Kidney glomerular epithelial cell (primary cell): ENCODE results near the gene PRAF2.

Source experiments
- DNase-seq: peaks from one replicate; lab custom pipeline; 2025; lab: John Stamatoyannopoulos, UW

PRAF2 gene

GRCh38 chrX:49042581-49043219 is 31.1 kb downstream of the PRAF2 start:
- no peak for DNase-seq

- peak; percentile 35 for DNase-seq
These were observed 31.8 kb downstream of the PRAF2 start for GRCh38 chrX:49041744-49042580.

- peak; percentile 5 for DNase-seq
These were observed 33.3 kb downstream of the PRAF2 start for GRCh38 chrX:49040376-49040955.

DNA sequence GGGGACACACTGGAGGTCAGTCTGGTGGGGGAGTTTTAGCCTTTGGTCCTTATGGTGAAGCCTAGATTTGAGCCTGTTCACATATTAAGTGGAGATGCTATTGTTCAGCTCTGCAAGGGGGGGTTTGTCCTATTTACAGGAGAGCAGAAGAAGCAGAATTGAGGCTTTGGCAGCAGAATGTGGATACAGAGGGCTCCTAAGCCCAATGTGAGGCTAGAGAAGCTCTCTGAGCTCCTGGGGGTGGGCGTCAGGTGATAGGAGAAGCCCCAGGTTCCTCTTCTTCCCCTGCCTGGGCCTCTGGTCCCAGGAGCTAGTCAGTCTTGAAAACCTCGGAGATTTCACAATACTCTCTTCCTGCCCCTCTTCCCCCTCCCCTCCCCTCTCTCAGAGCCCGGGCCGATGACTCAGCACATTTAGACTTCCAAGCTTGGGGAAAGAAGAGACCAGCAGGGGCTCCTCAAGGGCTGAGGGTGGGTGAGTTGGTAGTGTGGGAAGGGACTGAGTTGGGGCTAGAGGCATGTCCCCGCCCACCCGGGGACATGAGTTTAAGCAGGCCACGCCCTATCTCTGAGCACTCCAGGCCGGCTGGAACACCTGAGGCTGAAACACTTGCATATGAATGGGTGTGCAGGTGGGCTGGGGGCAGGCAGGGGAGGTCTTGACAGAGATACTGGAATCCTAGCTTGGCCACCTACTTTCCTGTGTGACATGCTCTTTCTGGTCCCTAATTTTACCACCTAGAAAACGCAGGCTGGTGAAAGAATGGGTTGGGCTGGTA is 34.0 kb downstream of the PRAF2 start:
- DNase-seq: peak; percentile 83

GRCh38 chrX:49037883-49038475 is 35.8 kb downstream of the PRAF2 start:
- no peak for DNase-seq

DNA sequence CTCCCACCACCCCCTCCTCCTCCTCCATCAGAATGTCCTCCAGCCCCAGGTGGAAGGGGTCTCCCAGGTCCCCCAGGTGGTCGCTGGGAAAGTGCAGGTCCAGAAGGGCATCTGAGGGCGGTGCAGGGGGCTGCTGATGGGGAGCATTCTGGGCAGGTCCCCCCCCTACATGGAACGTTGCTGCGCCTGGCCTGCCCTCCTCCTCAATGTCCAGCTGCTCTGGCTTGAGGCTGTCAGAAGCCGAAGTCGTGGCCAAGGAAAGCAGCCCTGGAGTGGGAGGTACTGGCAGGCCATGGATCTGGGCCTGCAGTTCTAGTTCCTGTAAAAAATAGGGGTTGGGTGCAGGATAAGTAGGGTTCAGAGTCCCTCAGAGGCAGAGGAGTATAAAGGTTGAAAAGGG is 43.5 kb downstream of the PRAF2 start:
- DNase-seq: no peak

GRCh38 chrX:49029876-49030275 is 43.9 kb downstream of the PRAF2 start:
- no peak for DNase-seq
